GM19238 (cell line): ENCODE data around the gene BUB3.
"Not testable (repeated sequence)": the region's sequence is repeated elsewhere in the genome, so short reads cannot be mapped to it uniquely, and the experiment has no call there.

Experiments
- DNase-seq: peaks from one replicate; pipeline ENCODE4 v3.0.0; 2011; ENCODE audit warnings: low spot score; ENCODE audit not compliant: insufficient read length

Gene BUB3

GRCh38 chr10:123154711-123155505 lies 706 bp downstream of the BUB3 start:
- DNase-seq: no peak

- DNase-seq: no peak
These were observed 1.9 kb downstream of the BUB3 start for GRCh38 chr10:123156078-123156477.

GRCh38 chr10:123157210-123157609 lies 3.0 kb downstream of the BUB3 start:
- DNase-seq: no peak

- no peak for DNase-seq
These were observed 4.5 kb downstream of the BUB3 start for GRCh38 chr10:123158682-123159081.

- no peak for DNase-seq
These were observed 6.2 kb downstream of the BUB3 start for GRCh38 chr10:123160311-123160980.

GRCh38 chr10:123164319-123164718 lies 10.1 kb downstream of the BUB3 start:
- no peak for DNase-seq

GRCh38 chr10:123165445-123166072 lies 11.4 kb downstream of the BUB3 start:
- no peak for DNase-seq

- DNase-seq: no peak
These were observed 12.4 kb downstream of the BUB3 start for GRCh38 chr10:123166618-123167017.

GRCh38 chr10:123170961-123171360 lies 16.8 kb downstream of the BUB3 start:
- DNase-seq: no peak

GRCh38 chr10:123171616-123172015 lies 17.4 kb downstream of the BUB3 start:
- not testable (repeated sequence) for DNase-seq

GRCh38 chr10:123175389-123176387 lies 21.5 kb downstream of the BUB3 start:
- no peak for DNase-seq

GRCh38 chr10:123178390-123178789 lies 24.2 kb downstream of the BUB3 start:
- DNase-seq: not testable (repeated sequence)

GRCh38 chr10:123180101-123181090 lies 26.2 kb downstream of the BUB3 start:
- DNase-seq: no peak

GRCh38 chr10:123183724-123184123 lies 29.5 kb downstream of the BUB3 start:
- no peak for DNase-seq

GRCh38 chr10:123187781-123188180 lies 33.6 kb downstream of the BUB3 start:
- no peak for DNase-seq

GRCh38 chr10:123191886-123192285 lies 37.7 kb downstream of the BUB3 start:
- no peak for DNase-seq

GRCh38 chr10:123194056-123194455 lies 39.9 kb downstream of the BUB3 start:
- no peak for DNase-seq

GRCh38 chr10:123200531-123200930 lies 46.3 kb downstream of the BUB3 start:
- no peak for DNase-seq

- DNase-seq: no peak
These were observed 48.3 kb downstream of the BUB3 start for GRCh38 chr10:123202506-123202905.
